Activated CD8-positive, alpha-beta memory T cell treated with anti-CD3 and anti-CD28 coated beads, Interleukin-2, amount 10 ng/mL, durations not matched to agents 7 days and 5 days (primary cell): Measurements from ENCODE around the gene PPOX. TPM values are rescaled to one million over a fixed set of nuclear protein-coding genes. Genes with fewer than 3 reads are reported as not detected.
A peak's percentile ranks its signal among the peaks of the same experiment; 100 is the strongest.

Experiments used
- ATAC-seq: fragments of 150-1000 bp; cut with Tn5 transposase; one replicate; pipeline ENCODE4 v1.10.0; 2021; ENCODE audit warnings: moderate library complexity
- CTCF ChIA-PET: fragments of 350-600 bp; sonication (Branson Sonifier 250); formaldehyde crosslinking; loops from one replicate; lab custom pipeline; 2021; ENCODE audit warnings: antibody characterized with exemption; lab: Charles Lee
- DNase-seq: peaks from one replicate; pipeline ENCODE4 v3.0.0-alpha.2; 2020
- H3K27ac Mint-ChIP-seq: one replicate; pipeline ENCODE4 v1.8.0; 2021; ENCODE audit warnings: mild to moderate bottlenecking, mixed read lengths
- H3K27me3 Mint-ChIP-seq: one replicate; pipeline ENCODE4 v1.8.0; 2021; ENCODE audit warnings: mixed read lengths
- H3K36me3 Mint-ChIP-seq: one replicate; pipeline ENCODE4 v1.8.0; 2021; ENCODE audit warnings: mild to moderate bottlenecking, mixed read lengths
- H3K4me1 Mint-ChIP-seq: one replicate; pipeline ENCODE4 v1.8.0; 2021; ENCODE audit warnings: mixed read lengths
- H3K4me3 Mint-ChIP-seq: one replicate; pipeline ENCODE4 v1.8.0; 2021; ENCODE audit warnings: mild to moderate bottlenecking, moderate library complexity, mixed read lengths
- H3K9me3 Mint-ChIP-seq: one replicate; pipeline ENCODE4 v1.8.0; 2022; ENCODE audit warnings: low read depth, mixed read lengths
- total RNA-seq, 2 experiments: library from RNA; stranded (reverse); gene quantifications; one replicate each; pipeline ENCODE4 v1.2.3, GENCODE V29; 2021

Gene PPOX
- total RNA-seq, 2 experiments from 2014 or later: 34.5 to 43.9 TPM

- CTCF ChIA-PET: interaction anchor here (0.7 to 2.5 kb wide), 8 partner anchors 8 to 129 kb away, joined by 3 to 21 read pairs (median 5); partner anchors contain the start of genes B4GALT3, DEDD, NDUFS2 and PPOX
- Mint-ChIP-seq H3K4me1 (peaks cover 70% of the 10 kb centered on the region), H3K4me3 (peak overlapping the region; percentile 61), H3K9me3 (no peaks in the 10 kb centered on the region), H3K27ac (peak overlapping the region; percentile 96), H3K27me3 (no peaks in the 10 kb centered on the region), H3K36me3 (peaks cover 5% of the 10 kb centered on the region)
- ATAC-seq: peak; percentile 4
- no peak for DNase-seq
These were observed 19.6 kb downstream of the PPOX start for GRCh38 chr1:161185732-161186311.

- DNase-seq: no peak
- CTCF ChIA-PET: interaction anchor here (0.7 to 2.3 kb wide), 2 partner anchors 21 to 22 kb away, joined by 4 to 11 read pairs; partner anchors contain the start of gene PPOX
- Mint-ChIP-seq H3K27me3 (no peaks in the 10 kb centered on the region), H3K36me3 (peaks cover 5% of the 10 kb centered on the region), H3K4me3 (no peak overlapping the region), H3K27ac (peak overlapping the region; percentile 96), H3K4me1 (peaks cover 62% of the 10 kb centered on the region), H3K9me3 (no peaks in the 10 kb centered on the region)
- ATAC-seq: no peak
These were observed 21.1 kb downstream of the PPOX start for GRCh38 chr1:161187311-161187710.

DNA sequence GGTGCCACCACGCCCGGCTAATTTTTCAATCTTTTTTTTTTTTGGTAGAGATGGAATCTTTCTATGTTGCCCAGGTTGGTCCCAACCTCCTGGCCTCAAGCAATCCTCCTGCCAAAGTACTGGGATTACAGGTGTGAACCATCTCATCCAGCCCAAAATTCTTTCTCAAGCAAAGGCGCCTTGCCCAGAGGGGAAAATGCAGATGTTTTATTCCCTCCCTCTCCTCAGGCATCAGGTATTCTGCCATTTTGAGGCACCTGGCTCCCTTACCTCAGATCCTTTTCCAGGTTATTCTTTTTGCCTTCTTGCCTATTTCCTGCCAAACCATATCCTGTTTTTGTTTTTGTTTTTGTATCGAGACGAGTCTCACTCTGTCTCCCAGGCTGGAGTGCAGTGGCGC is 22.2 kb downstream of the PPOX start:
- peaks cover 60% of the 10 kb centered on the region for H3K4me1 Mint-ChIP-seq
- ATAC-seq: no peak

GRCh38 chr1:161189036-161189435 is 22.8 kb downstream of the PPOX start:
- no peak for ATAC-seq
- CTCF ChIA-PET: interaction anchor here (1.8 to 7.0 kb wide), 4 partner anchors 7 to 102 kb away, joined by 6 to 61 read pairs (median 32); partner anchors contain the start of genes NDUFS2 and TOMM40L
- H3K4me3 Mint-ChIP-seq: no peak overlapping the region
- H3K4me1 Mint-ChIP-seq: peaks cover 53% of the 10 kb centered on the region
- H3K27ac Mint-ChIP-seq: peak overlapping the region; percentile 8
- no peak for DNase-seq
- peaks cover 1% of the 10 kb centered on the region for H3K36me3 Mint-ChIP-seq
- H3K9me3 Mint-ChIP-seq: no peaks in the 10 kb centered on the region
- no peaks in the 10 kb centered on the region for H3K27me3 Mint-ChIP-seq

More for the DNA sequence above, 22.2 kb downstream of the PPOX start:
- H3K27ac Mint-ChIP-seq: peak overlapping the region; percentile 18
- CTCF ChIA-PET: interaction anchor here (0.6 to 2.1 kb wide), 4 partner anchors 16 to 538 kb away, joined by 3 to 6 read pairs (median 4); partner anchors contain the start of gene TOMM40L
- no peaks in the 10 kb centered on the region for H3K9me3 Mint-ChIP-seq
- DNase-seq: no peak
- H3K4me3 Mint-ChIP-seq: no peak overlapping the region
- peaks cover 1% of the 10 kb centered on the region for H3K36me3 Mint-ChIP-seq
- no peaks in the 10 kb centered on the region for H3K27me3 Mint-ChIP-seq

- DNase-seq (no peak), ATAC-seq (no peak)
- H3K9me3 Mint-ChIP-seq: no peaks in the 10 kb centered on the region
- no peaks in the 10 kb centered on the region for H3K27me3 Mint-ChIP-seq
- CTCF ChIA-PET: interaction anchor here (1.3 to 7.0 kb wide), 12 partner anchors 9 to 191 kb away, joined by 3 to 77 read pairs (median 16); partner anchors contain the start of genes B4GALT3, CFAP126, NDUFS2 and PPOX
- H3K36me3 Mint-ChIP-seq: peaks cover 1% of the 10 kb centered on the region
- no peak overlapping the region for H3K27ac Mint-ChIP-seq
- peaks cover 50% of the 10 kb centered on the region for H3K4me1 Mint-ChIP-seq
- H3K4me3 Mint-ChIP-seq: no peak overlapping the region
These were observed 24.8 kb downstream of the PPOX start for GRCh38 chr1:161190962-161191521.

DNA sequence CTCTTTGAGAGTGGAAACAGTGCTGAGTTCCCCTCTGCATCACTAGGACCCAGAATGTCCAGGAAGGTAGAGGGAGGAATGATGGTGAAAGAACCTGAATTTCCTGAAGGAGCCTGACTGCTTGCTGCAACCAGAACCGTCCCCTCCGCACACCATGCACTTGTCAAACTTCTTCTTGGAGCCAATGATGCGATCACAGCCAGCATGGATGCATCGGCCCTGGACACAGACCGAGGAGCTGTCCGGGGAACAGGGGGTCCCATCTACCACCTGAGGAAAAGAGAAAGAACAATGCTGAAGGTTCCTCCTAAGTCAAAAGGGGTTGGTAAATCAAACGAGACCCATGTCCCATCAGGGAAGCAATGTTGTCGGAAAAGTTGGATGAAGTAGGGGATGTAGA is 25.7 kb downstream of the PPOX start:
- ATAC-seq (no peak), DNase-seq (no peak)
- Mint-ChIP-seq H3K9me3 (no peaks in the 10 kb centered on the region), H3K4me3 (no peak overlapping the region), H3K4me1 (peaks cover 46% of the 10 kb centered on the region), H3K27me3 (no peaks in the 10 kb centered on the region), H3K27ac (peak overlapping the region; percentile 19), H3K36me3 (peaks cover 1% of the 10 kb centered on the region)
- CTCF ChIA-PET: interaction anchor here (0.7 to 7.0 kb wide), 20 partner anchors 10 to 448 kb away, joined by 3 to 77 read pairs (median 7); partner anchors contain the start of genes B4GALT3, NDUFS2, PPOX and TOMM40L

GRCh38 chr1:161192476-161193465 is 26.5 kb downstream of the PPOX start:
- peak; percentile 94 for ATAC-seq
- Mint-ChIP-seq H3K27ac (peak overlapping the region; percentile 83), H3K4me3 (no peak overlapping the region), H3K36me3 (peaks cover 1% of the 10 kb centered on the region), H3K27me3 (no peaks in the 10 kb centered on the region), H3K9me3 (no peaks in the 10 kb centered on the region), H3K4me1 (peaks cover 42% of the 10 kb centered on the region)
- DNase-seq: peak; percentile 82
- CTCF ChIA-PET: interaction anchor here (0.7 to 7.0 kb wide), 21 partner anchors 11 to 449 kb away, joined by 3 to 77 read pairs (median 4); partner anchors contain the start of genes B4GALT3, NDUFS2, PPOX and TOMM40L

DNA sequence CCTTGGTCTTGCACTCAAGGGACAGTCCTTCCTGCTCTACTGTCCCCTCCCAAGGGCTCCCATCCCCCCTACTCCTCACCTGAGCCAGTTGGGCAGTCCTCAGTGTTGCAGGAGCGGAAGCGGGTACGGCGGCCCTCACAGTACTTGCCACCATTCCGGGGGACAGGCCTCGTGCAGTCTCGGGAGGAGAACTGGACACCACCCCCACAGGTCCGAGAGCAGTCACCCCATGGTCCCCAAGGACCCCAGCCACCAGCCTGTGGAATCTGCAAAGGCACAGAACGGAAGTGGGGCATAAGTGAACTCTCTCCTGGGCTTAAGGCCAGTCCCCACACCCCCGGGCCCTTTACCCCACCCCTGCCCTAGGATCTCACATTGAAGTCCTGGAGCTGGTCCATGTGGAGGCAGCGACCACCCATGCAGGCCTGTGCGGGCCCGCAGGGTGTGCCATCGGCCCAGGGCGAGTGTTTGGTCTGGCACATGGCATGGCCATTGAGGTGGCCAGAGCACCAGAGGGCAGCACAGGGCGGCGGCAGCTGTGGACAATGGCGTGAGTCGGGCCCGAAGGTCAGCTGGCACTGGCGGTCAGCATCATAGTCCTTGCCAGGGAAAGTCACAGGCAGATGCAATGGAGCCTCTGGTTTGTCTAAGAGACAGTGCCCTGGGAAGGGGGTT is 27.5 kb downstream of the PPOX start:
- Mint-ChIP-seq H3K4me1 (peaks cover 38% of the 10 kb centered on the region), H3K27ac (no peak overlapping the region)

GRCh38 chr1:161195171-161195570 is 28.9 kb downstream of the PPOX start:
- Mint-ChIP-seq H3K9me3 (no peaks in the 10 kb centered on the region), H3K36me3 (no peaks in the 10 kb centered on the region), H3K27me3 (no peaks in the 10 kb centered on the region), H3K4me1 (peaks cover 43% of the 10 kb centered on the region), H3K27ac (peak overlapping the region; percentile 61), H3K4me3 (no peak overlapping the region)
- CTCF ChIA-PET: interaction anchor here (1.5 to 7.0 kb wide), 5 partner anchors 8 to 187 kb away, joined by 5 to 77 read pairs (median 23); partner anchors contain the start of genes NDUFS2 and TOMM40L
- DNase-seq: no peak
- no peak for ATAC-seq

More for the DNA sequence above, 27.5 kb downstream of the PPOX start:
- no peaks in the 10 kb centered on the region for H3K27me3 Mint-ChIP-seq
- ATAC-seq (no peak), DNase-seq (no peak)
- CTCF ChIA-PET: interaction anchor here (0.9 to 7.0 kb wide), 10 partner anchors 7 to 198 kb away, joined by 3 to 77 read pairs (median 12); partner anchors contain the start of genes NDUFS2, PPOX and TOMM40L
- no peak overlapping the region for H3K4me3 Mint-ChIP-seq
- H3K9me3 Mint-ChIP-seq: no peaks in the 10 kb centered on the region
- H3K36me3 Mint-ChIP-seq: no peaks in the 10 kb centered on the region

DNA sequence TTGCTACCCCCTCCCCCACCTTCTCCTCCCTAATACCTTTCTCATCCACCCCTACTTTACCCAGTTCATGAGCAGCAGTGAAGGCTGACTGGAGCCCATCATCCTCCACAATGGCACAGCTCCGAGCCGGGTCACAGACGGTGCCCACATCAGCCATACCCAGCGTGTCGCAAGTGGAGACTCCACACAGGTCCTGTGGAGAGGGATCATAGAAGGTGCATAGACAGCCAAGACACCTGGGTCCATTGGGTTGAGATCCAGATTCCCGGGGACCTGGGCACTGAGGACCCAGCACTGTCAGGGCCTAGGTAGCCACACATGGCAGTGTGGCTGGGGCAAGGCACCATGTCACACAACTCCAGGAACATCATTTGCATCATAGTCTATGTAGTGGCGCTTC is 29.9 kb downstream of the PPOX start:
- H3K9me3 Mint-ChIP-seq: no peaks in the 10 kb centered on the region
- ATAC-seq (no peak), DNase-seq (no peak)
- no peaks in the 10 kb centered on the region for H3K27me3 Mint-ChIP-seq
- H3K4me1 Mint-ChIP-seq: peaks cover 52% of the 10 kb centered on the region
- H3K27ac Mint-ChIP-seq: no peak overlapping the region
- CTCF ChIA-PET: interaction anchor here (7.0 kb wide), 1 partner anchor 7 kb away, joined by 58 read pairs; the partner anchor contains the start of gene NDUFS2
- no peak overlapping the region for H3K4me3 Mint-ChIP-seq
- no peaks in the 10 kb centered on the region for H3K36me3 Mint-ChIP-seq

DNA sequence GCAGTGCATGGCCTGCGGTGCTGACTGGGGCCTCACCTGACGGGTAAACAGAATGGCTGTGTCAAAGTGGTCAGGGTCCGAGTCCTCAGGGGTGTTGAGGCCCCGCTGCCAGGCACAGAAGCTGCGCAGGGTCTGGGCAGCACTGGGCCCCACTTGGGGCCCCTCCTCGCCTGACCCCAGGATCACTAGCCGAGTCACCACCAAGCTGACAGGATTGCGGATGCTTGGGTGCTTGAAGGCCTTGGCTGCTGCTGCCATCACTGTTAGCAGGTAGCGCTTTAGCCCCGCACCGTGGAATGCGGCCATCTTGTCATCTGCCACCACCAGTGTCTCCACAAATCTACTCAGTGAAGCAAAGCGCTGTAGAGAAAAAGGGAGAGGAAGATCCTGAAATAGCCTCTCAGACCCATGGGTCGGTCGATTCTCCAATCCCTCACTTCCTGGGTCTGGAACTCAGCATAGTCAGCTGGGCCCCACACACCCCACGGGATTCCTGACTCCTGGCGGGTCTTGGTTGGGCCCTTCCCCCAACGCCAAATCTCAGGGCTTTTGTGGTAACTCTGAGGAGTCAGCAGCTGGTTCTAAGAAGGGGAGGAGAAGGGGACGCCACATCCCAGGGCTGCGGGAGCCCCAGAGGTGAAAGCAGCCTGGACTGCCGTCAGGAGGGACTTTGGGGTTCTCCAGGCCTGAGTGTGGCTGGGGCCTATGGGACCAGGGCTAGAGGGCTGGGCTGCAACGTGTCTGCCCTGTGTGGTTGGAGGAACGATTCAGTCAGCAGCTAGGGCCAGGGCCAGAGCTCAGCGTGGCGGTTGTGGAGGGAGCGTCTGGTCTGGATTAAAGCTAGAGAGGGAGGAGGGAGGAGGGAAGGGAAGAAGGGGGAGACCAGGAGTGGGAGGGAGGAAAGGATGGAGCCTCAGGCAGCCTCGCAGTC is 30.6 kb downstream of the PPOX start:
- H3K4me1 Mint-ChIP-seq: peaks cover 59% of the 10 kb centered on the region
- H3K4me3 Mint-ChIP-seq: no peak overlapping the region
- DNase-seq (no peak), ATAC-seq (no peak)
- H3K27ac Mint-ChIP-seq: no peak overlapping the region
- no peaks in the 10 kb centered on the region for H3K36me3 Mint-ChIP-seq
- no peaks in the 10 kb centered on the region for H3K27me3 Mint-ChIP-seq
- no peaks in the 10 kb centered on the region for H3K9me3 Mint-ChIP-seq
- CTCF ChIA-PET: interaction anchor here (2.3 kb wide), 1 partner anchor 29 kb away, joined by 6 read pairs; the partner anchor contains the start of gene TOMM40L
